ENCODE measurements around the gene ASXL2.

GRCh38 chr2:25760297-25760696 lies 118.0 kb downstream of the ASXL2 start:
- no peak for TF ChIP-seq CTCF (IDR thresholded peaks at IDR 0.05; ENCODE audit: insufficient read depth, low read depth, low read length)
- no peak for TF ChIP-seq EZH2 (IDR thresholded peaks at IDR 0.05; ENCODE audit: insufficient read depth, low read length)

All from astrocyte (in vitro differentiated cells and primary cell).